BE2C (cell line): Measurements from ENCODE around the gene PLIN5.
"Not testable (repeated sequence)": the region's sequence is repeated elsewhere in the genome, so short reads cannot be mapped to it uniquely, and the experiment has no call there.

ENCODE experiments used
- DNase-seq: peaks from one replicate; pipeline ENCODE4 v3.0.0-alpha.2; 2020
- H3K27me3 ChIP-seq: fragments of 250-450 bp; sonication (Bioruptor Pico); 2 replicates; pipeline ENCODE4 v1.5.1; 2020; ENCODE audit warnings: mild to moderate bottlenecking
- H3K36me3 ChIP-seq: fragments of 250-450 bp; sonication (Bioruptor Pico); 2 replicates; pipeline ENCODE4 v1.5.1; 2020; ENCODE audit warnings: mild to moderate bottlenecking
- H3K4me1 ChIP-seq: fragments of 250-450 bp; sonication (Bioruptor Pico); 2 replicates; pipeline ENCODE4 v1.5.1; 2020
- H3K4me3 ChIP-seq: 2 replicates; pipeline ENCODE4 v1.5.1; 2011; ENCODE audit warnings: low read depth, low read length
- H3K9me3 ChIP-seq: fragments of 250-450 bp; sonication (Bioruptor Pico); 2 replicates; pipeline ENCODE4 v1.5.1; 2020
- CTCF ChIP-seq: IDR thresholded peaks from 2 replicates; pipeline ENCODE4 v1.5.1; 2012; ENCODE audit warnings: mild to moderate bottlenecking, low read depth, low read length

Gene PLIN5

DNA sequence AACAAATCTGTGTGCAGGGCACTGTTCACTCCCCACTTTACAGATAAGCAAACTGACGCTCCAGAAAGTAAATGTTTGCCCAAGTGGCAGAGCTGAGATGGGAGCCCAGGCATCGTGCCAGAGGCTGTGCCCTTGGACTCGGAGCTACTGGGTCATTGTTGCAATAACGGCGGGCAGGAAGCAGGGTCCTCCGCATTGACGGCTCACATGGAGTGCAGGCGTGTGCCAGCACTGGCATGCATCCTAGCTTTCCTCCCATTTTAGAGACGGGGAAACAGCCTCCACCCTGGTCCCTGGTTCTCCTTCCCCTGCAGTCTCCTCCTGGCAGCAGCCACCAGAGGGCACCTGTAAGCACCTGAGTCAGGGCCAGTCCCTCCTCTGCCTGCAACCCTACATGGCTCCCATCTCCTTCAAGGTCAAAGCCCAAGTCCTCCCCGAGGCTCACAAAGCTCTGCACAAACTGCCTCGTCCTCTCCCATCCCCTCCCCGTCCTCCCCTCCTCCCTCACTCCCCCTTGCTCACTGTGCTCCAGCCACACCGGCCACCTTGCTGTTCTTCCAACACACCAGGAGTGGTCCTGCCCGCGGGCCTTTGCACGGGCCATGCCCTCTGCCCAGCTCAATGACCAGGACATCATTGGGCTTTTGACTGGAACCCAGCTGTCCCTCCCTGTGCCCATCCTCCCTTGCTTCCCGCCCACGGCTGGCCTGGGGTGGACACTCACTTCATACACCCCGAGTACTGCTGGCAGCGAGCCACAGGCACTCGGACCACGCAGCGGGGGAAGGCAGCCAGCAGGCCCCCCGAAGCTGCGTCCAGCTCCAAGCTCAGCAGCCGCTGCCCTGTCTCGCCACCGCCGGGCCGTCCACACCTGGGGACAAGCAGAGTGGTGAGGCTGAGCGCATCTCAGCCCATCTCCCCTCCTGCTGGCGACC, 12.5 kb upstream of the PLIN5 start:
- Histone ChIP-seq H3K4me1 (no peaks in the 10 kb centered on the region), H3K9me3 (0 out of 2 replicates have a peak, but pooled peaks cover 3% of the 10 kb centered on the region), H3K36me3 (no peaks in the 10 kb centered on the region), H3K27me3 (peaks cover 20% of the 10 kb centered on the region), H3K4me3 (no peak overlapping the region)
- peak; percentile 47 for DNase-seq
- peak; percentile 49 for TF ChIP-seq CTCF

- H3K9me3 ChIP-seq: no peaks in the 10 kb centered on the region
- no peak overlapping the region for H3K4me3 ChIP-seq
- TF ChIP-seq CTCF: no peak
- H3K27me3 ChIP-seq: peaks cover 20% of the 10 kb centered on the region
- H3K4me1 ChIP-seq: no peaks in the 10 kb centered on the region
- no peak for DNase-seq
- no peaks in the 10 kb centered on the region for H3K36me3 ChIP-seq
Observed at GRCh38 chr19:4543842-4544647, 9.0 kb upstream of the PLIN5 start.

GRCh38 chr19:4542896-4543841, 8.1 kb upstream of the PLIN5 start:
- Histone ChIP-seq H3K4me1 (no peaks in the 10 kb centered on the region), H3K4me3 (no peak overlapping the region), H3K36me3 (no peaks in the 10 kb centered on the region), H3K27me3 (peaks cover 12% of the 10 kb centered on the region), H3K9me3 (no peaks in the 10 kb centered on the region)
- no peak for TF ChIP-seq CTCF
- no peak for DNase-seq

DNA sequence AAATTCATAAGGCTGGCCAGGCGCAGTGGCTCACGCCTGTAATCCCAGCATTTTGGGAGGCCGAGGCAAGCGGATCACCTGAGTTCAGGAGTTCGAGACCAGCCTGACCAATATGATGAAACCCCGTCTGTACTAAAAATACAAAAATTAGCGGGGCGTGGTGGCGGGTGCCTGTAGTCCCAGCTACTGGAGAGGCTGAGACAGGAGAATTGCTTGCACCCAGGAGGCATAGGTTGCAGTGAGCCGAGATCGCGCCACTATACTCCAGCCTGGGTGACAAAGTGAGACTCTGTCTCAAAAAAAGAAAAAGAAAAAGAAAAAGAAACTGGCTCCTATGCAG, 6.8 kb upstream of the PLIN5 start:
- not testable (repeated sequence) for DNase-seq, H3K4me3 ChIP-seq, H3K4me1 ChIP-seq, H3K36me3 ChIP-seq, H3K9me3 ChIP-seq, H3K27me3 ChIP-seq

DNA sequence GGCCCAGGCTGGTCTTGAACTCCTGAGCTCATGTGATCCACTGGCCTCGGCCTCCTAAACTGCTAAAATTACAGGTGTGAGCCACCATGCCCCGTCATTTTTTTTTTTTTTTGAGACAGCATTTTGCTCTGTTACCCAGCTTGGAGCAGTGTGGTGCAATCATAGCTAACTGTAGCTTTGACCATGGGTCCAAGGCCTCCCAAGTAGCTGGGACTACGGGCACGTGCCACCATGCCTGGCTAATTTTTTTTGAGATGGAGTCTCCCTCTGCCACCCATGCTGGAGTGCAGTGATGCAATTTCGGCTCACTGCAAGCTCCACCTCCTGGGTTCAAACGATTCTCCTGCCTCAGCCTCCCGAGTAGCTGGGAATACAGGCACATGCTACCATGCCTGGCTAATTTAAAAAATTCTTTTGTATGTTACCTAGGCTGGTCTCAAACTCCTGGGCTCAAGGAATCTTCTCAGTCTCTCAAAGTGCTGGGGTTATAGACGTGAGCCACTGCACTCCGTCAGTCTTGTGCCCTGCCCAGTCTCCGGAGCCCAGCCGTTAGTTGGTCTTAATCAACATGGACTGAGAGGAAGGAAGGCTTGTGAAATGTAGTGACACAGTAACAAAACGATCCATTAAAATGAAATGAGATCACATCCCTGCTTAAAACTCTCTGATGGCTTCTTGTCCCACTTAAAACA, 6.2 kb upstream of the PLIN5 start:
- TF ChIP-seq CTCF: no peak
- Histone ChIP-seq H3K27me3 (no peaks in the 10 kb centered on the region), H3K4me3 (no peak overlapping the region), H3K9me3 (no peaks in the 10 kb centered on the region), H3K36me3 (no peaks in the 10 kb centered on the region), H3K4me1 (peaks cover 3% of the 10 kb centered on the region; the same call in 1 of the 2 replicates)
- DNase-seq: no peak
